Activated CD4-positive, alpha-beta T cell treated with anti-CD3 and anti-CD28 coated beads for 36 hours (primary cell): Measurements from ENCODE around the gene POU6F1. TPM values are rescaled to one million over a fixed set of nuclear protein-coding genes. Genes with fewer than 3 reads are reported as not detected.

Experiments
- ATAC-seq: fragments of 200-7000 bp; cut with Tn5 transposase; one replicate; pipeline ENCODE4 v1.10.0; 2021; ENCODE audit warnings: mild to moderate bottlenecking, moderate library complexity
- CTCF ChIA-PET: fragments of 350-600 bp; sonication (Branson Sonifier 250); formaldehyde crosslinking; loops from one replicate; lab custom pipeline; 2021; ENCODE audit warnings: antibody characterized with exemption; lab: Charles Lee
- POLR2A ChIA-PET: fragments of 350-600 bp; sonication (Branson Sonifier 250); formaldehyde crosslinking; loops from one replicate; lab custom pipeline; 2021; ENCODE audit warnings: antibody characterized with exemption, inconsistent platforms; lab: Charles Lee
- DNase-seq: peaks from one replicate; pipeline ENCODE4 v3.0.0-alpha.2; 2020
- H3K27ac Mint-ChIP-seq: one replicate; pipeline ENCODE4 v1.8.0; 2021; ENCODE audit warnings: mixed read lengths
- H3K27me3 Mint-ChIP-seq: one replicate; pipeline ENCODE4 v1.8.0; 2021; ENCODE audit warnings: mixed read lengths
- H3K36me3 Mint-ChIP-seq: one replicate; pipeline ENCODE4 v1.8.0; 2021; ENCODE audit warnings: low read depth, mixed read lengths
- H3K4me1 Mint-ChIP-seq: one replicate; pipeline ENCODE4 v1.8.0; 2021; ENCODE audit warnings: mixed read lengths
- H3K4me3 Mint-ChIP-seq: one replicate; pipeline ENCODE4 v1.8.0; 2021; ENCODE audit warnings: mild to moderate bottlenecking, moderate library complexity, mixed read lengths
- H3K9me3 Mint-ChIP-seq: one replicate; pipeline ENCODE4 v1.8.0; 2021; ENCODE audit warnings: low read depth, mixed read lengths
- intact Hi-C, 2 experiments: fragments of 100-400 bp; cut with DNase I in 1 of 2; cut with micrococcal nuclease in 1 of 2; formaldehyde crosslinking; loops; one replicate each; pipeline versions ENCODE4 v1.14.2 to v1.15.1; 2022 to 2024; cut with DNase I, micrococcal nuclease
- total RNA-seq, 2 experiments: library from RNA; stranded (reverse); gene quantifications; one replicate each; pipeline ENCODE4 v1.2.3, GENCODE V29; 2021

Gene POU6F1
- total RNA-seq, 2 experiments from 2014 or later = 8.7 to 12.9 TPM

- no peaks in the 10 kb centered on the region for H3K9me3 Mint-ChIP-seq
- DNase-seq (no peak), ATAC-seq (no peak)
- H3K4me3 Mint-ChIP-seq = no peak overlapping the region
- ChIA-PET CTCF (no interaction called here), POLR2A (no interaction called here)
- H3K27me3 Mint-ChIP-seq = no peaks in the 10 kb centered on the region
- intact Hi-C loops = no loop called here
- no peak overlapping the region for H3K27ac Mint-ChIP-seq
- H3K36me3 Mint-ChIP-seq = peaks cover 5% of the 10 kb centered on the region
- H3K4me1 Mint-ChIP-seq = peaks cover 17% of the 10 kb centered on the region
These were observed 18.4 kb downstream of the POU6F1 start for GRCh38 chr12:51199366-51199945.

- Mint-ChIP-seq H3K27me3 (no peaks in the 10 kb centered on the region), H3K4me3 (no peak overlapping the region), H3K27ac (no peak overlapping the region), H3K9me3 (no peaks in the 10 kb centered on the region), H3K4me1 (peaks cover 17% of the 10 kb centered on the region), H3K36me3 (peaks cover 5% of the 10 kb centered on the region)
- ATAC-seq = no peak
- CTCF ChIA-PET = no interaction called here
- intact Hi-C loops = no loop called here
- POLR2A ChIA-PET = no interaction called here
- DNase-seq = no peak
These were observed 19.1 kb downstream of the POU6F1 start for GRCh38 chr12:51198568-51199365.

GRCh38 chr12:51197736-51198567 is 19.9 kb downstream of the POU6F1 start:
- intact Hi-C loops = no loop called here

GRCh38 chr12:51196547-51196946 is 21.3 kb downstream of the POU6F1 start:
- H3K4me1 Mint-ChIP-seq = peaks cover 2% of the 10 kb centered on the region
- CTCF ChIA-PET = no interaction called here
- no peaks in the 10 kb centered on the region for H3K27me3 Mint-ChIP-seq
- intact Hi-C loops = no loop called here
- no peak overlapping the region for H3K27ac Mint-ChIP-seq
- no peak for DNase-seq
- no peak for ATAC-seq
- H3K4me3 Mint-ChIP-seq = no peak overlapping the region
- POLR2A ChIA-PET = no interaction called here
- no peaks in the 10 kb centered on the region for H3K9me3 Mint-ChIP-seq
- peaks cover 10% of the 10 kb centered on the region for H3K36me3 Mint-ChIP-seq

More at GRCh38 chr12:51197736-51198567, 19.9 kb downstream of the POU6F1 start:
- DNase-seq (no peak), ATAC-seq (no peak)
- Mint-ChIP-seq H3K27me3 (no peaks in the 10 kb centered on the region), H3K9me3 (no peaks in the 10 kb centered on the region), H3K4me1 (peaks cover 9% of the 10 kb centered on the region), H3K36me3 (peaks cover 5% of the 10 kb centered on the region), H3K4me3 (no peak overlapping the region), H3K27ac (no peak overlapping the region)
- POLR2A ChIA-PET = no interaction called here
- CTCF ChIA-PET = no interaction called here

GRCh38 chr12:51195841-51196240 is 22.0 kb downstream of the POU6F1 start:
- intact Hi-C loops = no loop called here
- no peaks in the 10 kb centered on the region for H3K4me1 Mint-ChIP-seq
- ChIA-PET POLR2A (no interaction called here), CTCF (no interaction called here)
- peaks cover 13% of the 10 kb centered on the region for H3K36me3 Mint-ChIP-seq
- H3K4me3 Mint-ChIP-seq = no peak overlapping the region
- H3K27ac Mint-ChIP-seq = no peak overlapping the region
- ATAC-seq = no peak
- no peaks in the 10 kb centered on the region for H3K9me3 Mint-ChIP-seq
- no peaks in the 10 kb centered on the region for H3K27me3 Mint-ChIP-seq
- DNase-seq = no peak

GRCh38 chr12:51192284-51192671 is 25.6 kb downstream of the POU6F1 start:
- intact Hi-C loops = no loop called here
- CTCF ChIA-PET = no interaction called here
- DNase-seq (no peak), ATAC-seq (no peak)
- peaks cover 10% of the 10 kb centered on the region for H3K36me3 Mint-ChIP-seq
- H3K27me3 Mint-ChIP-seq = no peaks in the 10 kb centered on the region
- H3K4me3 Mint-ChIP-seq = no peak overlapping the region
- H3K27ac Mint-ChIP-seq = no peak overlapping the region
- H3K4me1 Mint-ChIP-seq = no peaks in the 10 kb centered on the region
- no peaks in the 10 kb centered on the region for H3K9me3 Mint-ChIP-seq
- POLR2A ChIA-PET = no interaction called here

GRCh38 chr12:51191516-51192283 is 26.2 kb downstream of the POU6F1 start:
- intact Hi-C loops = no loop called here
- POLR2A ChIA-PET = no interaction called here
- Mint-ChIP-seq H3K27me3 (no peaks in the 10 kb centered on the region), H3K4me1 (no peaks in the 10 kb centered on the region), H3K9me3 (no peaks in the 10 kb centered on the region), H3K4me3 (no peak overlapping the region), H3K27ac (no peak overlapping the region), H3K36me3 (peaks cover 10% of the 10 kb centered on the region)
- DNase-seq (no peak), ATAC-seq (no peak)
- CTCF ChIA-PET = no interaction called here

- Mint-ChIP-seq H3K27me3 (no peaks in the 10 kb centered on the region), H3K27ac (no peak overlapping the region), H3K36me3 (peaks cover 10% of the 10 kb centered on the region), H3K4me1 (peaks cover 2% of the 10 kb centered on the region), H3K9me3 (no peaks in the 10 kb centered on the region), H3K4me3 (no peak overlapping the region)
- POLR2A ChIA-PET = no interaction called here
- CTCF ChIA-PET = no interaction called here
- ATAC-seq (no peak), DNase-seq (no peak)
- intact Hi-C loops = no loop called here
These were observed 27.0 kb downstream of the POU6F1 start for GRCh38 chr12:51190820-51191219.

GRCh38 chr12:51189790-51190355 is 28.0 kb downstream of the POU6F1 start:
- Mint-ChIP-seq H3K9me3 (no peaks in the 10 kb centered on the region), H3K36me3 (peaks cover 10% of the 10 kb centered on the region), H3K4me1 (peaks cover 2% of the 10 kb centered on the region), H3K4me3 (no peak overlapping the region), H3K27ac (no peak overlapping the region), H3K27me3 (no peaks in the 10 kb centered on the region)
- DNase-seq (no peak), ATAC-seq (no peak)
- CTCF ChIA-PET = no interaction called here
- intact Hi-C loops = no loop called here
- POLR2A ChIA-PET = interaction anchor here (0.5 kb wide), 1 partner anchor 131 kb away, joined by 3 read pairs; no protein-coding TSS in a partner anchor

GRCh38 chr12:51188359-51189051 is 29.4 kb downstream of the POU6F1 start:
- CTCF ChIA-PET = no interaction called here
- no peak overlapping the region for H3K4me3 Mint-ChIP-seq

More at GRCh38 chr12:51188359-51189051, 29.4 kb downstream of the POU6F1 start:
- H3K27me3 Mint-ChIP-seq = no peaks in the 10 kb centered on the region
- H3K27ac Mint-ChIP-seq = no peak overlapping the region
- DNase-seq (no peak), ATAC-seq (no peak)
- peaks cover 10% of the 10 kb centered on the region for H3K36me3 Mint-ChIP-seq
- POLR2A ChIA-PET = no interaction called here
- intact Hi-C loops = no loop called here
- H3K9me3 Mint-ChIP-seq = no peaks in the 10 kb centered on the region
- H3K4me1 Mint-ChIP-seq = peaks cover 2% of the 10 kb centered on the region
